Suprapubic skin (tissue), 4 donors: Measurements from ENCODE around the gene PIP5K1C. TPM values are rescaled to one million over a fixed set of nuclear protein-coding genes. Genes with fewer than 3 reads are reported as not detected.

ENCODE experiments used
- DNase-seq, 2 donors: peaks; one replicate each; pipeline ENCODE4 v3.0.0-alpha.2; 2019; ENCODE audit warnings: low spot score in 2 of 2
- H3K27ac ChIP-seq: fragments of 200-600 bp; sonication (generic); one replicate; pipeline ENCODE4 v1.5.1; 2019
- H3K27me3 ChIP-seq: fragments of 200-600 bp; sonication (generic); one replicate; pipeline ENCODE4 v1.5.1; 2019
- H3K36me3 ChIP-seq: fragments of 200-600 bp; sonication (generic); one replicate; pipeline ENCODE4 v1.5.1; 2019
- H3K4me1 ChIP-seq: fragments of 200-600 bp; sonication (generic); one replicate; pipeline ENCODE4 v1.5.1; 2019
- H3K4me3 ChIP-seq: fragments of 200-600 bp; sonication (generic); one replicate; pipeline ENCODE4 v1.5.1; 2019; ENCODE audit warnings: mild to moderate bottlenecking
- H3K9me3 ChIP-seq: fragments of 200-600 bp; sonication (generic); one replicate; pipeline ENCODE4 v1.5.1; 2019
- EP300 ChIP-seq: sonication (generic); formaldehyde crosslinking; IDR thresholded peaks from one replicate; pipeline ENCODE4 v1.6.1; 2017; ENCODE audit warnings: antibody characterized with exemption
- POLR2A ChIP-seq, 2 donors: fragments of 450-650 bp; IDR thresholded peaks; one replicate each; pipeline ENCODE4 v1.6.1; 2017; ENCODE audit warnings: antibody characterized with exemption in 2 of 2, mild to moderate bottlenecking in 2 of 2, moderate library complexity in 2 of 2
- POLR2AphosphoS5 ChIP-seq, 3 donors: sonication (generic); formaldehyde crosslinking; IDR thresholded peaks; one replicate each; pipeline ENCODE4 v1.6.1; 2017; ENCODE audit warnings: antibody characterized with exemption in 3 of 3
- WGBS: methylation state at CpG from one replicate; pipeline ENCODE4 v1.1.5; 2018; 5-methylcytosine and 5-hydroxymethylcytosine counted together
- total RNA-seq, 4 donors: library from RNA; depleted of rRNA; stranded (reverse); fragments of >200 nt; gene quantifications; one replicate each; pipeline ENCODE4 v1.1.0, GENCODE V29; 2016
- TF ChIP-seq, protein P1 (sequence below), 2 donors: fragments of 200-600 bp in 1 of 2; fragments of 450-650 bp in 1 of 2; sonication (generic) in 1 of 2; IDR thresholded peaks; one replicate each; pipeline ENCODE4 v1.5.1; 2016 to 2019; ENCODE audit warnings: antibody characterized with exemption in 2 of 2, mild to moderate bottlenecking in 1 of 2, moderate library complexity in 1 of 2

PIP5K1C gene
- total RNA-seq, 4 donors from 2014 or later: 16.5 to 25.7 (median 20.8) TPM

DNA sequence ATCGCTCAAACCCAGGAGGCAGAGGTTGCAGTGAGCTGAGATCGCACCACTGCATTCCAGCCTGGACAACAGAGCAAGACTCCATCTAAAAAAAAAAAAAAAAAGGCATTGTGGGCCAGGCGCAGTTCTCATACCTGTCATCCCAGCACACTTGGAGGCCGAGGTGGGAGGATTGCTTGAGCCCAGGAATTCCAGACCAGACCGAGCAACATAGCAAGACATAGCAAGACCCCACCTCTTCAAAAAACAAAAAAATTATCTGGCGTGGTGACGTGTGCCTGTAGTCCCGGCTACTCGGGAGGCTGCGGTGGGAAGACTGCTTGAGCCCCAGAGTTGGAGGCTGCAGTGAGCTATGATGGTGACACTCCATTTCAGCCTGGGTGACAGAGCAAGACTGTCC is 18.0 kb downstream of the PIP5K1C start:
- TF ChIP-seq, protein P1, sequence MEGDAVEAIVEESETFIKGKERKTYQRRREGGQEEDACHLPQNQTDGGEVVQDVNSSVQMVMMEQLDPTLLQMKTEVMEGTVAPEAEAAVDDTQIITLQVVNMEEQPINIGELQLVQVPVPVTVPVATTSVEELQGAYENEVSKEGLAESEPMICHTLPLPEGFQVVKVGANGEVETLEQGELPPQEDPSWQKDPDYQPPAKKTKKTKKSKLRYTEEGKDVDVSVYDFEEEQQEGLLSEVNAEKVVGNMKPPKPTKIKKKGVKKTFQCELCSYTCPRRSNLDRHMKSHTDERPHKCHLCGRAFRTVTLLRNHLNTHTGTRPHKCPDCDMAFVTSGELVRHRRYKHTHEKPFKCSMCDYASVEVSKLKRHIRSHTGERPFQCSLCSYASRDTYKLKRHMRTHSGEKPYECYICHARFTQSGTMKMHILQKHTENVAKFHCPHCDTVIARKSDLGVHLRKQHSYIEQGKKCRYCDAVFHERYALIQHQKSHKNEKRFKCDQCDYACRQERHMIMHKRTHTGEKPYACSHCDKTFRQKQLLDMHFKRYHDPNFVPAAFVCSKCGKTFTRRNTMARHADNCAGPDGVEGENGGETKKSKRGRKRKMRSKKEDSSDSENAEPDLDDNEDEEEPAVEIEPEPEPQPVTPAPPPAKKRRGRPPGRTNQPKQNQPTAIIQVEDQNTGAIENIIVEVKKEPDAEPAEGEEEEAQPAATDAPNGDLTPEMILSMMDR (IDR thresholded peaks at IDR 0.05): no peak
- TF ChIP-seq POLR2A (IDR thresholded peaks at IDR 0.05) (no peak), EP300 (no peak), POLR2AphosphoS5 (IDR thresholded peaks at IDR 0.05) (no peak)
- 97% methylated on average over 10 of the region's 10 CpGs for WGBS
- Histone ChIP-seq H3K4me1 (peaks cover 3% of the 10 kb centered on the region), H3K36me3 (peaks cover 17% of the 10 kb centered on the region), H3K9me3 (no peaks in the 10 kb centered on the region), H3K27ac (no peak overlapping the region), H3K27me3 (no peaks in the 10 kb centered on the region), H3K4me3 (no peak overlapping the region)
- no peak for DNase-seq

DNA sequence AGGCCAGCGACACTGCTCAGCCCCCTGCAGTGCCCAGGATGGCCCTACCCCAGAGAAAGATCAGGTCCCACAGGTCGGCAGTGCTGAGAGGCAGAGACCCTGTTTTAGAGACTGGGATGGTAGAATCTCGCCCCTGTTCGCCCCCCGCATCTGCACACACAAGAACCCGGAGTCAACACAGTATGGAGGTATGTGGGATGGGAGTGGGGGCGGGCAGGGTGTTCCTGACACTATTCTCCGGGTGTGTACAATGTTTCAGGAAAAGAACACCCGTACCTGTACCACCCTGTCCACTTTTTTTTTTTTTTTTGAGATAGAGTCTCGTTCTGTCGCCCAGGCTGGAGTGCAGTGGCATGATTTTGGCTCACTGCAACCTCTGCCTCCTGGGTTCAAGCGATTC is 19.3 kb downstream of the PIP5K1C start:
- WGBS: 90% methylated on average over 11 of the region's 12 CpGs
- TF ChIP-seq, protein P1 (IDR thresholded peaks at IDR 0.05): no peak
- TF ChIP-seq EP300 (no peak), POLR2A (IDR thresholded peaks at IDR 0.05) (no peak), POLR2AphosphoS5 (IDR thresholded peaks at IDR 0.05) (no peak)

DNA sequence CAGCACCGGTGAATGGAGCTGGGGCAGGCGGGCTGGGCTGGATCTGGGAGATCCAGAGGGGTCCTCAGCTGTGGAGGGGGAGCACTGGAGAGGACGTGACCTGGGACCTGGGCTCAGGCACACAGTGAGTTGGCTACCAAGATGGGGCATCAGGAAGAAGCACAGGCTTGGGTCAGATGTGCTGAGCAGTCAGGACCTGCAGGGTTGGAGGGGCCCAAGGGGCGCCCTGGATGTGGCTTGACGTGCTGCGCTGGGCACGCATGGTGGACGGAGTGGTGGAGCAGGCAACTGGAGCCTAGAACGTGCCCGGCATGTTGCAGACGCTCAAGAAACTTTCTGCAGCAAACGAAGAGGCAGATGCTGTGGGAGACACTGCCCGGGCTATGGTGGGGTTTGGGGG is 20.7 kb downstream of the PIP5K1C start:
- no peak for TF ChIP-seq POLR2AphosphoS5 (IDR thresholded peaks at IDR 0.05)
- no peak for TF ChIP-seq EP300
- TF ChIP-seq, protein P1 (IDR thresholded peaks at IDR 0.05): no peak
- no peak for TF ChIP-seq POLR2A (IDR thresholded peaks at IDR 0.05)
- no peaks in the 10 kb centered on the region for H3K9me3 ChIP-seq
- H3K36me3 ChIP-seq: peaks cover 15% of the 10 kb centered on the region
- H3K27me3 ChIP-seq: no peaks in the 10 kb centered on the region
- WGBS: 93% methylated on average over 12 of the region's 13 CpGs
- H3K4me1 ChIP-seq: no peaks in the 10 kb centered on the region
- DNase-seq: no peak
- H3K4me3 ChIP-seq: no peak overlapping the region
- H3K27ac ChIP-seq: no peak overlapping the region

More for the DNA sequence above, 19.3 kb downstream of the PIP5K1C start:
- H3K4me1 ChIP-seq: no peaks in the 10 kb centered on the region
- peaks cover 17% of the 10 kb centered on the region for H3K36me3 ChIP-seq
- no peak overlapping the region for H3K27ac ChIP-seq
- no peak overlapping the region for H3K4me3 ChIP-seq
- H3K27me3 ChIP-seq: no peaks in the 10 kb centered on the region
- no peaks in the 10 kb centered on the region for H3K9me3 ChIP-seq
- DNase-seq: no peak

DNA sequence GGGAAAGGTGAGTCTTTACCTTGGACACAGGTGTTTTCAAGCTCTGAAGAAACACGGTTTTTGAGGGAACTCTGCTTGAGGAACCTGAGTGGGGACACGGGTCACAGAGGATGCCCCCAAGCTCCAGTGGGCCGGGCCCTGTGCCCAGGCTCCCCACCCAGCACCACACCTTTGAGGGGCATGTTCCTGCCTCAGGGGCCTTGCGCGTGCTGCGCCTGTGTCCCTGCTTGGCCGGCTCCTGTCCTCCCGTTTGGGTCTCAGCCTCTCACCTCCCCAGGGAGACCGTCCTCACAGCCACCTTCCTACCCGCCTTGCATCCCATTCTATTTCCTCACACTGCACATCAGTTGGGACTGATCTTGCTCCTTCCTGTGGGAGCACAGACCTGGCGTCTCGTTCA is 21.1 kb downstream of the PIP5K1C start:
- no peak overlapping the region for H3K27ac ChIP-seq
- H3K4me1 ChIP-seq: no peaks in the 10 kb centered on the region
- H3K4me3 ChIP-seq: no peak overlapping the region
- H3K9me3 ChIP-seq: no peaks in the 10 kb centered on the region
- H3K36me3 ChIP-seq: peaks cover 10% of the 10 kb centered on the region
- DNase-seq: no peak
- H3K27me3 ChIP-seq: no peaks in the 10 kb centered on the region
- TF ChIP-seq, protein P1 (IDR thresholded peaks at IDR 0.05): no peak
- no peak for TF ChIP-seq POLR2A (IDR thresholded peaks at IDR 0.05)
- WGBS: 79% methylated on average over 11 of the region's 12 CpGs

DNA sequence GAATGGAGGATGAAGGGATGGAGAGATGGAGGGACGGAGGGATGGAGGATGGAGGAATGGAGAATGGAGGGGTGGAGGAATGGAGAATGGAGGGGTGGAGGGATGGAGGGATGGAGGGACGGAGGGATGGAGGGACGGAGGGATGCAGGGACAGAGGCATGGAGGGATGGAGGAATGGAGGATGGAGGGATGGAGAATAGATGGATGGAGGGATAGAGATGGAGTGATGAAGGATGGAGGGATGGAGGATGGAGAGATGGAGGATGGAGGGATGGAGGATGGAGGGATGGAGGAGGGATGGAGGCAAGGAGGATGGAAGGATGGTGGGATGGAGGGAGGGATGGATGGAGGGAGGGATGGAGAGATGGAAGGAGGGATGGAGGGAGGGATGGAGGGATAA is 22.1 kb downstream of the PIP5K1C start:
- H3K9me3 ChIP-seq: no peaks in the 10 kb centered on the region
- H3K4me3 ChIP-seq: no peak overlapping the region
- 89% methylated on average over 3 of the region's 3 CpGs for WGBS
- no peak for DNase-seq
- H3K27ac ChIP-seq: no peak overlapping the region
- H3K27me3 ChIP-seq: no peaks in the 10 kb centered on the region
- peaks cover 7% of the 10 kb centered on the region for H3K36me3 ChIP-seq
- no peak for TF ChIP-seq POLR2AphosphoS5 (IDR thresholded peaks at IDR 0.05)
- no peaks in the 10 kb centered on the region for H3K4me1 ChIP-seq
